ENCODE data around the gene RBMXL3.

The RBMXL3 gene

GRCh38 chrX:115234461-115234860 is 45.3 kb downstream of the RBMXL3 start:
- DNase-seq: no peak

- DNase-seq: no peak
Measured at GRCh38 chrX:115236560-115236959, 47.4 kb downstream of the RBMXL3 start.

DNA sequence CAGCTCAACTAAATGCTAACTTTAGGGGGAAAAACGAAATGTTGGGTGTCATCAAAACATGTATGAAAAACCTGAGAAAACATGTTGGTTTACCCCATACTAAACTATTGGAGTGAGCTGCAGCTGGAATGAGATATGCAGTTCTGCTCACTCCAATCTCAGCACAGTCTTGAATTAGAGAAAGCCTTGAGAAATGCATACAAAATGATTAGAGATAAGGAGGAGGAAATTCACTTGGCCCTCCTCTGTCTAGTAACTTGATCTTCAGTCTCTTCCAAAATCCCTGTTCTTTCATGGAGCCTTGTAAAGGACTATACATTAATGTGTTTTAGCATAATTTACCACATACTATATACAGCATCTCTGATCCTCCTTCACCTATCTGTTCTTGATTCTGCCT is 47.8 kb downstream of the RBMXL3 start:
- no peak for DNase-seq
